ENCODE measurements around the gene OR51T1. TPM values are rescaled to one million over a fixed set of nuclear protein-coding genes. Genes with fewer than 3 reads are reported as not detected.

The OR51T1 gene, protein sequence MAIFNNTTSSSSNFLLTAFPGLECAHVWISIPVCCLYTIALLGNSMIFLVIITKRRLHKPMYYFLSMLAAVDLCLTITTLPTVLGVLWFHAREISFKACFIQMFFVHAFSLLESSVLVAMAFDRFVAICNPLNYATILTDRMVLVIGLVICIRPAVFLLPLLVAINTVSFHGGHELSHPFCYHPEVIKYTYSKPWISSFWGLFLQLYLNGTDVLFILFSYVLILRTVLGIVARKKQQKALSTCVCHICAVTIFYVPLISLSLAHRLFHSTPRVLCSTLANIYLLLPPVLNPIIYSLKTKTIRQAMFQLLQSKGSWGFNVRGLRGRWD
- total RNA-seq (not detected in 2 replicates), polyA plus RNA-seq (not detected in 2 replicates), polyA minus RNA-seq (not detected in 2 replicates), Bru-seq, nascent RNA (not detected), BruChase-seq, experiment 1, labeled RNA remaining after a 6-hour chase (not detected), BruChase-seq, experiment 2, labeled RNA remaining after a 2-hour chase (not detected)
- not detected in 2 replicates for polyA plus RNA-seq (2011; cell fraction: cytosol; rRNA removed)
- not detected in 2 replicates for polyA plus RNA-seq (2011; cell fraction: nucleus; rRNA removed)
- polyA plus RNA-seq (2012): not detected in 2 replicates
- polyA minus RNA-seq (2011; cell fraction: cytosol; rRNA and poly(A)+ RNA removed): not detected
- not detected in 2 replicates for polyA minus RNA-seq (2011; cell fraction: nucleus; rRNA and poly(A)+ RNA removed)
- long read RNA-seq: 0 reads

DNA sequence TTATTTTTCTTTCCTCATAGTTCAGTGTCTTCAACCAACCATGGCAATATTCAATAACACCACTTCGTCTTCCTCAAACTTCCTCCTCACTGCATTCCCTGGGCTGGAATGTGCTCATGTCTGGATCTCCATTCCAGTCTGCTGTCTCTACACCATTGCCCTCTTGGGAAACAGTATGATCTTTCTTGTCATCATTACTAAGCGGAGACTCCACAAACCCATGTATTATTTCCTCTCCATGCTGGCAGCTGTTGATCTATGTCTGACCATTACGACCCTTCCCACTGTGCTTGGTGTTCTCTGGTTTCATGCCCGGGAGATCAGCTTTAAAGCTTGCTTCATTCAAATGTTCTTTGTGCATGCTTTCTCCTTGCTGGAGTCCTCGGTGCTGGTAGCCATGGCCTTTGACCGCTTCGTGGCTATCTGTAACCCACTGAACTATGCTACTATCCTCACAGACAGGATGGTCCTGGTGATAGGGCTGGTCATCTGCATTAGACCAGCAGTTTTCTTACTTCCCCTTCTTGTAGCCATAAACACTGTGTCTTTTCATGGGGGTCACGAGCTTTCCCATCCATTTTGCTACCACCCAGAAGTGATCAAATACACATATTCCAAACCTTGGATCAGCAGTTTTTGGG, at the start of gene OR51T1:
TSS of gene OR51T1 (plus strand) at position 41 of the 641 bp plus-strand sequence. CDS start at position 41, 0 bp downstream.
- H3K9me3 ChIP-seq (replicated peaks; ENCODE audit: control insufficient read depth, insufficient read depth, low read length): no peaks in the 10 kb centered on the region
- no peak within 1 kb of the TSS for H3K4me2 ChIP-seq (ENCODE audit: insufficient read depth, low read length)
- no peak within 1 kb of the TSS for H2AFZ ChIP-seq (ENCODE audit: low read depth, low read length)
- H3K9me1 ChIP-seq (replicated peaks; ENCODE audit: control insufficient read depth, extremely low read depth, insufficient read depth, low read length): no peaks in the 10 kb centered on the region
- intact Hi-C loops (cut with micrococcal nuclease) (no loop called here), dilution Hi-C loops (cut with MboI; ENCODE audit: extremely low pct_ligation_motif_present, low sequenced_read_pairs) (no loop called here)
- CTCF ChIA-PET: no interaction called here
- H3K4me3 ChIP-seq (replicated peaks in 1 of 3; ENCODE audit: insufficient read depth in 1 of 3, low read depth in 1 of 3, low read length in 3 of 3): no peak within 1 kb of the TSS
- no peaks in the 10 kb centered on the region for H4K20me1 ChIP-seq (replicated peaks; ENCODE audit: control insufficient read depth, extremely low read depth, insufficient read depth, low read length)
- H3K4me1 ChIP-seq (ENCODE audit: control insufficient read depth, extremely low read depth, insufficient read depth, low read length): no peaks in the 10 kb centered on the region
- BruUV-seq (replicated peaks): no TSS peak
- DNase-seq (ENCODE audit: low read depth, low spot score) (no peak), FAIRE-seq (no peak)
- H3K9ac ChIP-seq (replicated peaks; ENCODE audit: extremely low read depth, insufficient read depth, low read length): no peak within 1 kb of the TSS
- H3K27me3 ChIP-seq (ENCODE audit: control insufficient read depth in 2 of 2, insufficient read depth in 2 of 2, low read length in 2 of 2): no peaks in the 10 kb centered on the region
- POLR2A ChIA-PET: no interaction called here
- no peaks in the 10 kb centered on the region for H3K36me3 ChIP-seq (ENCODE audit: control insufficient read depth in 2 of 2, extremely low read depth in 1 of 2, insufficient read depth in 2 of 2, low read length in 2 of 2)
- TF ChIP-seq, protein P1, sequence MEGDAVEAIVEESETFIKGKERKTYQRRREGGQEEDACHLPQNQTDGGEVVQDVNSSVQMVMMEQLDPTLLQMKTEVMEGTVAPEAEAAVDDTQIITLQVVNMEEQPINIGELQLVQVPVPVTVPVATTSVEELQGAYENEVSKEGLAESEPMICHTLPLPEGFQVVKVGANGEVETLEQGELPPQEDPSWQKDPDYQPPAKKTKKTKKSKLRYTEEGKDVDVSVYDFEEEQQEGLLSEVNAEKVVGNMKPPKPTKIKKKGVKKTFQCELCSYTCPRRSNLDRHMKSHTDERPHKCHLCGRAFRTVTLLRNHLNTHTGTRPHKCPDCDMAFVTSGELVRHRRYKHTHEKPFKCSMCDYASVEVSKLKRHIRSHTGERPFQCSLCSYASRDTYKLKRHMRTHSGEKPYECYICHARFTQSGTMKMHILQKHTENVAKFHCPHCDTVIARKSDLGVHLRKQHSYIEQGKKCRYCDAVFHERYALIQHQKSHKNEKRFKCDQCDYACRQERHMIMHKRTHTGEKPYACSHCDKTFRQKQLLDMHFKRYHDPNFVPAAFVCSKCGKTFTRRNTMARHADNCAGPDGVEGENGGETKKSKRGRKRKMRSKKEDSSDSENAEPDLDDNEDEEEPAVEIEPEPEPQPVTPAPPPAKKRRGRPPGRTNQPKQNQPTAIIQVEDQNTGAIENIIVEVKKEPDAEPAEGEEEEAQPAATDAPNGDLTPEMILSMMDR (IDR thresholded peaks at IDR 0.05; ENCODE audit: extremely low read depth in 1 of 2, insufficient read depth in 1 of 2, low read depth in 1 of 2, low read length in 2 of 2): no peak
- TF ChIP-seq, protein P2, sequence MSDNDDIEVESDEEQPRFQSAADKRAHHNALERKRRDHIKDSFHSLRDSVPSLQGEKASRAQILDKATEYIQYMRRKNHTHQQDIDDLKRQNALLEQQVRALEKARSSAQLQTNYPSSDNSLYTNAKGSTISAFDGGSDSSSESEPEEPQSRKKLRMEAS (IDR thresholded peaks at IDR 0.05; ENCODE audit: insufficient read depth, insufficient read length): no peak
- TF ChIP-seq POLR2AphosphoS5 (IDR thresholded peaks at IDR 0.05; ENCODE audit: insufficient read depth, low read depth, low read length) (no peak), POLR2A (IDR thresholded peaks at IDR 0.05; ENCODE audit: low read depth, low read length) (no peak), JUN (IDR thresholded peaks at IDR 0.05; ENCODE audit: borderline replicate concordance, insufficient read depth, insufficient read length, low read depth) (no peak), GATA2 (IDR thresholded peaks at IDR 0.05; ENCODE audit: insufficient read depth, insufficient read length, low read depth, low read length) (no peak)
- H3K27ac ChIP-seq (ENCODE audit: insufficient read depth, low read depth, low read length): no peak within 1 kb of the TSS
- no peaks in the 10 kb centered on the region for H3K79me2 ChIP-seq (ENCODE audit: control insufficient read depth, insufficient read depth, low read length)

Measured in endothelial cell of umbilical vein (primary cell).